Caco-2 (cell line): ENCODE results near the gene KDM8. TPM values are rescaled to one million over a fixed set of nuclear protein-coding genes. Genes with fewer than 3 reads are reported as not detected.

Experiments
- BruUV-seq: library from RNA; stranded (reverse); fragments of 400-500 nt; replicated peaks from 2 replicates; lab custom pipeline; 2021; lab: Mats Ljungman, UMichigan
- CTCF ChIA-PET: fragments of 300-600 bp; sonication (Branson Sonifier 250); formaldehyde crosslinking; loops from one replicate; lab custom pipeline; 2022; ENCODE audit warnings: antibody characterized with exemption; lab: Charles Lee
- POLR2A ChIA-PET: fragments of 300-600 bp; sonication (Branson Sonifier 250); formaldehyde crosslinking; loops from one replicate; lab custom pipeline; 2022; ENCODE audit warnings: antibody characterized with exemption; lab: Charles Lee
- DNase-seq, 2 experiments: peaks; one replicate each; pipeline versions ENCODE4 v3.0.0 to v3.0.0-alpha.2; 2020 to 2022
- H3K27me3 ChIP-seq: replicated peaks from 2 replicates; pipeline ENCODE4 v1.6.0; 2011; ENCODE audit warnings: low read length; ENCODE audit not compliant: control insufficient read depth, insufficient read depth
- H3K36me3 ChIP-seq: 2 replicates; pipeline ENCODE4 v1.5.1; 2011; ENCODE audit warnings: low read length; ENCODE audit not compliant: control insufficient read depth, insufficient read depth
- H3K4me1 ChIP-seq: fragments of 250-450 bp; sonication (Bioruptor Pico); 2 replicates; pipeline ENCODE4 v1.5.1; 2020; ENCODE audit warnings: mild to moderate bottlenecking
- H3K4me3 ChIP-seq: 2 replicates; pipeline ENCODE4 v1.5.1; 2011; ENCODE audit warnings: low read depth, mild to moderate bottlenecking, control low read depth, low read length
- H3K9me3 ChIP-seq: fragments of 250-450 bp; sonication (Bioruptor Pico); 2 replicates; pipeline ENCODE4 v1.5.1; 2020; ENCODE audit warnings: mild to moderate bottlenecking, moderate library complexity
- H3K27ac Mint-ChIP-seq: one replicate; pipeline ENCODE4 v1.8.0; 2022; ENCODE audit warnings: mixed read lengths; ENCODE audit not compliant: unreplicated experiment
- H3K27me3 Mint-ChIP-seq: one replicate; pipeline ENCODE4 v1.8.0; 2022; ENCODE audit warnings: mixed read lengths; ENCODE audit not compliant: insufficient read depth, unreplicated experiment
- H3K36me3 Mint-ChIP-seq: one replicate; pipeline ENCODE4 v1.8.0; 2022; ENCODE audit warnings: mild to moderate bottlenecking, mixed read lengths; ENCODE audit not compliant: insufficient read depth, unreplicated experiment
- H3K4me1 Mint-ChIP-seq: one replicate; pipeline ENCODE4 v1.8.0; 2022; ENCODE audit warnings: low read depth, mixed read lengths; ENCODE audit not compliant: unreplicated experiment
- H3K4me3 Mint-ChIP-seq: one replicate; pipeline ENCODE4 v1.8.0; 2022; ENCODE audit warnings: mild to moderate bottlenecking, moderate library complexity, mixed read lengths; ENCODE audit not compliant: unreplicated experiment
- H3K9me3 Mint-ChIP-seq: one replicate; pipeline ENCODE4 v1.8.0; 2022; ENCODE audit warnings: mixed read lengths; ENCODE audit not compliant: unreplicated experiment
- intact Hi-C: fragments of 100-400 bp; cut with micrococcal nuclease; formaldehyde crosslinking; loops from one replicate; pipeline ENCODE4 v1.10.0; 2022; ENCODE audit not compliant: unreplicated experiment
- total RNA-seq: library from RNA; stranded (reverse); gene quantifications from 2 replicates; pipeline ENCODE4 v1.2.3, GENCODE V29; 2022
- TF ChIP-seq, protein P1 (sequence below), 2 experiments: fragments of 200-600 bp in 1 of 2; IDR thresholded peaks; 1 replicate in 1 of 2; 2 replicates in 1 of 2; pipeline versions ENCODE4 v1.5.1 to v1.8.0; 2011 to 2022; ENCODE audit warnings: antibody characterized with exemption in 1 of 2, control low read depth in 1 of 2, inconsistent platforms in 1 of 2, low read depth in 1 of 2, low read length in 1 of 2, mild to moderate bottlenecking in 1 of 2, moderate library complexity in 1 of 2; ENCODE audit not compliant: insufficient read depth in 1 of 2, severe bottlenecking in 1 of 2, unreplicated experiment in 1 of 2

The KDM8 gene
- total RNA-seq, 1 experiment from 2014 or later = 7.0 TPM

DNA sequence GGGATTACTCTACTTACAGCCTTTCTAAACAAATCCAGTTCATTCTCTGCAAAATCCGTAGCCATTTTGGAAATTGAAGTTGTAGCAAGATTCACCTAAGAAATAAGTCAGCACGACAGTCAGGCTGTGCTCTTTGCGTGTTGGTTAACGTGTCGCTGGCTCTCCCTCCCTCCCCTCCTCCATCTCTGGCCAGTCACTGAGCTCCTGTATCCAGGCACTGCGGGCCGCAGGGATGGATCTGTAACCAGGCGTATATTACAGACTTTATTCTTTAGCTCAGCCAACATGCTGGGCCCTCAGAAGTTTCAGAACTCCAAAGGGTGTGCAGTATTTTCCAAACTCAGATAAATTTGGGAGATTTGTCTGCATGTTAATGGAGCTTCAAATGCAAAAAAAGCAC is 30.8 kb downstream of the KDM8 start:
- Mint-ChIP-seq H3K4me3 (no peak overlapping the region), H3K36me3 (no peaks in the 10 kb centered on the region), H3K27ac (no peak overlapping the region), H3K9me3 (no peaks in the 10 kb centered on the region), H3K4me1 (peaks cover 9% of the 10 kb centered on the region), H3K27me3 (no peaks in the 10 kb centered on the region)
- TF ChIP-seq, protein P1, sequence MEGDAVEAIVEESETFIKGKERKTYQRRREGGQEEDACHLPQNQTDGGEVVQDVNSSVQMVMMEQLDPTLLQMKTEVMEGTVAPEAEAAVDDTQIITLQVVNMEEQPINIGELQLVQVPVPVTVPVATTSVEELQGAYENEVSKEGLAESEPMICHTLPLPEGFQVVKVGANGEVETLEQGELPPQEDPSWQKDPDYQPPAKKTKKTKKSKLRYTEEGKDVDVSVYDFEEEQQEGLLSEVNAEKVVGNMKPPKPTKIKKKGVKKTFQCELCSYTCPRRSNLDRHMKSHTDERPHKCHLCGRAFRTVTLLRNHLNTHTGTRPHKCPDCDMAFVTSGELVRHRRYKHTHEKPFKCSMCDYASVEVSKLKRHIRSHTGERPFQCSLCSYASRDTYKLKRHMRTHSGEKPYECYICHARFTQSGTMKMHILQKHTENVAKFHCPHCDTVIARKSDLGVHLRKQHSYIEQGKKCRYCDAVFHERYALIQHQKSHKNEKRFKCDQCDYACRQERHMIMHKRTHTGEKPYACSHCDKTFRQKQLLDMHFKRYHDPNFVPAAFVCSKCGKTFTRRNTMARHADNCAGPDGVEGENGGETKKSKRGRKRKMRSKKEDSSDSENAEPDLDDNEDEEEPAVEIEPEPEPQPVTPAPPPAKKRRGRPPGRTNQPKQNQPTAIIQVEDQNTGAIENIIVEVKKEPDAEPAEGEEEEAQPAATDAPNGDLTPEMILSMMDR (IDR thresholded peaks at IDR 0.05; ENCODE audit: insufficient read depth in 1 of 2, low read depth in 1 of 2, low read length in 1 of 2, severe bottlenecking in 1 of 2, unreplicated experiment in 1 of 2) = no peak
- intact Hi-C loops = loop anchor here (2.0 to 10.0 kb wide), 3 partner anchors 81 to 231 kb away; partner anchors contain the start of gene IL4R
- H3K4me3 ChIP-seq = no peak overlapping the region
- no TSS peak for BruUV-seq
- no peak for DNase-seq
- H3K36me3 ChIP-seq = peaks cover 1% of the 10 kb centered on the region; the same call in 1 of the 2 replicates
- CTCF ChIA-PET = interaction anchor here (0.5 to 3.5 kb wide), 6 partner anchors 9 to 154 kb away, joined by 3 to 22 read pairs (median 7); no protein-coding TSS in a partner anchor
- H3K9me3 ChIP-seq = no peaks in the 10 kb centered on the region
- POLR2A ChIA-PET = no interaction called here
- H3K27me3 ChIP-seq = no peaks in the 10 kb centered on the region
- H3K4me1 ChIP-seq = no peaks in the 10 kb centered on the region

DNA sequence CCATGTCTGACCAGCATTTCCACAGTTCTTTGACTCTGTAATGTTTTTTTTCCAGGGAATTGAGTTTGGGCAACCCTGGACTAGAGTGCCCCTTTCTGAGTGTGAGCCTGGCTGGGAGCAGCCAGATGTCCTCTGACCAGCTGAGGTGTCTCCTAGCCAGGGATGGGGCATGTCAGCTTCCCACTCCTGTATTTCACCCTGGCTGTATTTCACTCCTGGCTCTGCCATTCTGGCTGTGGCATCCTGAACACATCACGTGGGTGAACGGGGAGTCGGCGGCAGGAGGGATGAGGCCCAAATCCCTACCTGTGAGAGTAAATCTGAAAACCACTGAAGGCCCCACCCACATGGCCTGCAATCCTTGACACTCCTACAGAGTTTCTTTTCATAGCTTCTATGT is 31.3 kb downstream of the KDM8 start:
- intact Hi-C loops = loop anchor here (1.0 to 10.0 kb wide), 5 partner anchors 80 to 230 kb away; partner anchors contain the start of gene IL4R
- Mint-ChIP-seq H3K27ac (no peak overlapping the region), H3K4me1 (peaks cover 9% of the 10 kb centered on the region), H3K27me3 (no peaks in the 10 kb centered on the region), H3K4me3 (no peak overlapping the region), H3K9me3 (no peaks in the 10 kb centered on the region), H3K36me3 (no peaks in the 10 kb centered on the region)
- no peaks in the 10 kb centered on the region for H3K9me3 ChIP-seq
- CTCF ChIA-PET = interaction anchor here (0.5 to 3.5 kb wide), 11 partner anchors 9 to 316 kb away, joined by 3 to 22 read pairs (median 4); partner anchors contain the start of genes GTF3C1, KATNIP and KDM8
- no peak overlapping the region for H3K4me3 ChIP-seq
- peaks cover 1% of the 10 kb centered on the region; the same call in 1 of the 2 replicates for H3K36me3 ChIP-seq
- no peak for DNase-seq
- no peaks in the 10 kb centered on the region for H3K4me1 ChIP-seq
- TF ChIP-seq, protein P1 (IDR thresholded peaks at IDR 0.05; ENCODE audit: insufficient read depth in 1 of 2, low read depth in 1 of 2, low read length in 1 of 2, severe bottlenecking in 1 of 2, unreplicated experiment in 1 of 2) = no peak
- POLR2A ChIA-PET = no interaction called here
- BruUV-seq = no TSS peak
- H3K27me3 ChIP-seq = no peaks in the 10 kb centered on the region

DNA sequence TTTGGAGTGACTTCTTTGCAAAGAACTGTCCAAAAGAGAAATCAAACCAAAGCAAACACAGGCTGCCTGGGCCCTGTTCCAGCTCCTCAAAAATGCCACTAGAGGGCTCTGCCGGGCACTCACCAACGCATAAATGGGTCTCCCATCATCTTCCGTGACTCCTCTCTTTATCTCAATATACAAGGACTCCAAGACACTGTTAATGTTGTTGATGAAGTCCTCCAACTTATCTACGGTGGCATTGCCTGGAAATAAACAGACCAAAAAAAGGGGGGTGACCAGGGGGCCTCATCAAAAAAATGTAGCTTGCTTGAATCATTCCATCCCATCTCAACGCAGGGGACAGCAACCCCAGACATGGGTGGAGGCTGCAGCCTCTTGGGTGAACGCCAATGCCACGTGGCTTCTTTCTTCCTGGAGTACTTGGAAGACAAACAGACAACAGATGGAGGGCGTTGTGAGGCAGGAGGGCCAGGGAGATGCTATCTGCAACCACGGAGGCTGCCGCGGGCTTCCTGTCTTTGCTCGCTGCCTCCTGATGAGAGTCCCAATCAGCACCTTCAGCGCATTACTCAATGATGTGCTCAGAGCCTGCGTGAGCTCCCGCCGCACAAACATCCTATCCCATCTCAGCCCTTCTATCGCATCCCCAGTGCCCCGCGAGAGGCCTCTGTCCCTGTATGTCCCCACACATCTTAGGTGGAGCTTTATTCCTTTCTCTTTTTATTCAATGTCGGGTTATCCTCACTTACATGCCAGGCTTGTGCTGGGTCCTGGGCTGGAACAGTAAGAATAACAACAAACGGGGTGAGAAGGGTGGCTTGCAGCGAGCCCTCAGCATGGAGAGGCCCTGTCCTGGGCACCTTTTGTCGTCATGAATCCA is 32.0 kb downstream of the KDM8 start:
- no peaks in the 10 kb centered on the region for H3K27me3 ChIP-seq
- BruUV-seq = no TSS peak
- H3K9me3 ChIP-seq = no peaks in the 10 kb centered on the region
- DNase-seq = peak in 1 of 2 experiments; percentile 50
- Mint-ChIP-seq H3K27me3 (no peaks in the 10 kb centered on the region), H3K4me1 (peaks cover 9% of the 10 kb centered on the region), H3K9me3 (no peaks in the 10 kb centered on the region), H3K36me3 (no peaks in the 10 kb centered on the region), H3K27ac (no peak overlapping the region), H3K4me3 (no peak overlapping the region)
- CTCF ChIA-PET = interaction anchor here (0.6 to 3.5 kb wide), 11 partner anchors 10 to 315 kb away, joined by 3 to 22 read pairs (median 4); partner anchors contain the start of genes GTF3C1, KATNIP and KDM8
- H3K4me1 ChIP-seq = no peaks in the 10 kb centered on the region
- intact Hi-C loops = loop anchor here (1.0 to 10.0 kb wide), 5 partner anchors 80 to 230 kb away; partner anchors contain the start of gene IL4R
- TF ChIP-seq, protein P1 (IDR thresholded peaks at IDR 0.05; ENCODE audit: insufficient read depth in 1 of 2, low read depth in 1 of 2, low read length in 1 of 2, severe bottlenecking in 1 of 2, unreplicated experiment in 1 of 2) = peak; percentile 68 to 89
- H3K4me3 ChIP-seq = no peak overlapping the region
- peaks cover 1% of the 10 kb centered on the region; the same call in 1 of the 2 replicates for H3K36me3 ChIP-seq
- POLR2A ChIA-PET = no interaction called here
